Epithelial cell of proximal tubule (primary cell): Measurements from ENCODE around the gene NUP210. TPM values are rescaled to one million over a fixed set of nuclear protein-coding genes. Genes with fewer than 3 reads are reported as not detected.

Experiments
- DNase-seq: peaks from one replicate; pipeline ENCODE4 v3.0.0-alpha.2; 2011; ENCODE audit warnings: low read depth
- H3K4me3 ChIP-seq: 2 replicates; pipeline ENCODE4 v1.5.1; 2011; ENCODE audit warnings: low read depth, mild to moderate bottlenecking, low read length
- total RNA-seq: library from RNA; depleted of rRNA; stranded (reverse); fragments of >200 nt; gene quantifications from 2 replicates; pipeline ENCODE4 v1.2.3, GENCODE V29; 2015
- TF ChIP-seq, protein P1 (sequence below): conservative IDR thresholded peaks from 2 replicates; pipeline ENCODE4 v1.5.1; 2012; ENCODE audit warnings: low read depth, mild to moderate bottlenecking, low read length

Gene NUP210
- total RNA-seq, 1 donor from 2014 or later, result 40.1 TPM

DNA sequence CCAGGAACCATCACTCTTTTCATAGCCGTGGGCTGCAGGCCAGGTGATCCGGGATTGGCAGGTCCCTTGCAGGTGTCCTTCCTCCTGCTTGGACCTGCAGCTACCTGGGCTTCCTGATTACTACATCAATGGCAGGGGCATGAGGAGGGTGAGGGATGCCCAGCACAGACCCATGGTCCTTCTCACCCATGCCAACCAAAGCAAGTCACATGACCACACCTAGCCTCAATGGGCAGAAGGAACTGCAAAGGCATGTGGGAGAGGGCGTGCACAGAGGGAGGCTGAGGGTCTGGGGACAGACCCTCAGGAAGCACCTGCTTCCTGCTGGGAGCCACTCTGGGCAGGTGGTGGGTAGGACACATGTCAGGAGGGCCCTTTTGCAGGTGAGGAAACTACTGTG, 105.2 kb downstream of the NUP210 start:
- no peak for DNase-seq

DNA sequence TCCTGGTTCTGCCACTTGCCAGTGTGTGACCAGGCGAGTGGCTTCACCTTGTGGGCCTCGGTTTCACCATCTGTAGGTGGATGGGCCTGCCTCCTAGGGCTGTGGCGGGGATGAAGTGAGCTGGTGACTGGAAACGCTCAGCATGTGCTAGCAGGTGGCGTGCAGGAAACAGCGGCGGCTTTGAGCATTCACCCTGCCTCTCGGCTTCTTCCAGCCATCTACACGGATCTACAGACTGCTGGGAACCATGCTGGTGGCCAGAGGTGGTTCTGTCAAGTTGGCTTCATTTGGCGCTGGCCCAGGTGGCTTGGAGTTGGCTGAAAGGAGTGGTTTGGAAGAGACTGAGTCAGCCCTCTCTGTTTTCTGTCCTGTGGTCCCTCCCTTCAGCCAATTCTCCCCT, 106.3 kb downstream of the NUP210 start:
- TF ChIP-seq, protein P1, sequence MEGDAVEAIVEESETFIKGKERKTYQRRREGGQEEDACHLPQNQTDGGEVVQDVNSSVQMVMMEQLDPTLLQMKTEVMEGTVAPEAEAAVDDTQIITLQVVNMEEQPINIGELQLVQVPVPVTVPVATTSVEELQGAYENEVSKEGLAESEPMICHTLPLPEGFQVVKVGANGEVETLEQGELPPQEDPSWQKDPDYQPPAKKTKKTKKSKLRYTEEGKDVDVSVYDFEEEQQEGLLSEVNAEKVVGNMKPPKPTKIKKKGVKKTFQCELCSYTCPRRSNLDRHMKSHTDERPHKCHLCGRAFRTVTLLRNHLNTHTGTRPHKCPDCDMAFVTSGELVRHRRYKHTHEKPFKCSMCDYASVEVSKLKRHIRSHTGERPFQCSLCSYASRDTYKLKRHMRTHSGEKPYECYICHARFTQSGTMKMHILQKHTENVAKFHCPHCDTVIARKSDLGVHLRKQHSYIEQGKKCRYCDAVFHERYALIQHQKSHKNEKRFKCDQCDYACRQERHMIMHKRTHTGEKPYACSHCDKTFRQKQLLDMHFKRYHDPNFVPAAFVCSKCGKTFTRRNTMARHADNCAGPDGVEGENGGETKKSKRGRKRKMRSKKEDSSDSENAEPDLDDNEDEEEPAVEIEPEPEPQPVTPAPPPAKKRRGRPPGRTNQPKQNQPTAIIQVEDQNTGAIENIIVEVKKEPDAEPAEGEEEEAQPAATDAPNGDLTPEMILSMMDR, result no peak
- no peak for DNase-seq
- no peak overlapping the region for H3K4me3 ChIP-seq

More for the DNA sequence above, 105.2 kb downstream of the NUP210 start:
- TF ChIP-seq, protein P1, result no peak
- no peak overlapping the region for H3K4me3 ChIP-seq

DNA sequence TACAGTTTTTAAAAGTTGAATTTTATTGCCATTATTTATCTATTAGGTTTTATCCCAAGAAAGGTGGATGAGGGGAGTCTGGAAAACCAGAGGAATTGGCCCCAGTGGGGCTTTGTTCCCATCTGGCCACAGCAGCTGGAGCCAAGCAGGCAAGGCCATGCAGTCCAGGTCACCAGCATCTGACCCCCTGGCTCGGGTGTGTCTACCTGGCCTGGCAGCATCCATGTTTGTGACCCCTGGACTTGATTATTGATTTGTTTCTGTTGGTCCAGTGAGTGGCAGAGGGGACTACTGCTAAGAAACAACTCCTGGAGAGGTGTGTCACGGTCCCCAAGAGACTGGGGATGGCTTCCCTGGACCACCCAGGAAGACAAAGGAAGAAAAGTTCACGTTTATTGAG, 111.1 kb downstream of the NUP210 start:
- TF ChIP-seq, protein P1, result no peak
- no peak for DNase-seq
- H3K4me3 ChIP-seq, result no peak overlapping the region

DNA sequence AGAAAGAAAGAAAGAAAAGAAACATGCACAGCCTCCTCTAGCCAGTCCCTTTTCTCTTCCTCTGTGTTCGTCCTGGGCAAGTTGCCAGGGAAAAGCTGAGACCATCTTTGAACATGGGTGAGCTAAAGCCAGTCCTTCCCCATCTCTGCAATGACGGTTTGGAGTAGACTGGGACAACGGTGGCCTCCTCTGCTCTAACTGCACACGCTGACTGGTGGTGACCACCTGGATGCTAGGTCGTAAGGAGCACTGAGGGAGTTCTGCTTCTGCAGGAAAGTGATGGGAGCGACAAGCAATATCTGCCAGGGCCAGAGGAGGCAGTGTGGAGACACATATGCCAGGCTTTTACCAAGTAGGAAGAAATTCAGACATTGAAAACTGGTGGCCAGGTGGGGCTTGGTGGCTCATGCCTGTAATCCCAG, 111.7 kb downstream of the NUP210 start:
- TF ChIP-seq, protein P1, result peak; percentile 71
- DNase-seq, result no peak

DNA sequence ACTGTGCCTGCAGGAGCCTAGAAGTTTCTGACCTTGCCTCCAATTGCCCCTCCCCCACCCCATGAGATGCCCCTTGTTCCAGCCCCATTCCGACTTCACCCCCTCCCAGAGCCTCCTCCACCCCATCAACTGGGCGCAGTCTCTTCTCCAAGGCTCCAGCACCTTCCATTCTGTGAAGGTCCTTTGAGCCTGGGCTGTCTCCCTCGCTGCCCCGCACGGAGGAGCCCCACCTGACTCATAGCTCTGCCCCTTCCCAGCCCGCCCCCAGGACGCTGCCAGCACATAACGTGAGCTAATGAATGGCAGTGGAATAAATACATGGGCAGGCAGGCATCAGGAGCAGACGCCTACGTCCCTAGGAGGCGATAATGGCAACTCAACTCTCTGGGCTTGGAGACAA, 113.1 kb downstream of the NUP210 start:
- TF ChIP-seq, protein P1, result no peak
- no peak overlapping the region for H3K4me3 ChIP-seq
- no peak for DNase-seq

More for the DNA sequence above, 111.7 kb downstream of the NUP210 start:
- H3K4me3 ChIP-seq, result no peak overlapping the region

DNA sequence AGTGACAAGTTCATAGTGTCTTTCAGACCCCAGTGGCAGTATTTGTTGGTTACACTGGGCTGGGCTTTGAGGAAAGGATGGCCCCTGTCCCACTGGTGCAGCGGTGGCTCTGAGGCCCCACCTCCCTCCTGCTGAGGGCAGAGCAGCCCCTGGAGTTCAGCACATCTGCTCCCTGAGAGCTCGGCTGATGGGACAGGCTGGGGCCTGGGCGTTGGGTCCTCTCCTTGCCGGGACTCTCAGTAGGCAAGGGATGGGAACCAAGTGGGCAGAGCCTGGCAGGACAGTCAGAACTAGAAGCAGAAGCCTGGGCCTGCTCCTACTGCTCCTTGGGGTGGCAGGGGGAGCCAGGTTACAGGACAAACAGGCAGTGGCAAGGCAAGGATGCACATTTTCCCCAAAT, 114.5 kb downstream of the NUP210 start:
- TF ChIP-seq, protein P1, result no peak
- no peak overlapping the region for H3K4me3 ChIP-seq
- no peak for DNase-seq

DNA sequence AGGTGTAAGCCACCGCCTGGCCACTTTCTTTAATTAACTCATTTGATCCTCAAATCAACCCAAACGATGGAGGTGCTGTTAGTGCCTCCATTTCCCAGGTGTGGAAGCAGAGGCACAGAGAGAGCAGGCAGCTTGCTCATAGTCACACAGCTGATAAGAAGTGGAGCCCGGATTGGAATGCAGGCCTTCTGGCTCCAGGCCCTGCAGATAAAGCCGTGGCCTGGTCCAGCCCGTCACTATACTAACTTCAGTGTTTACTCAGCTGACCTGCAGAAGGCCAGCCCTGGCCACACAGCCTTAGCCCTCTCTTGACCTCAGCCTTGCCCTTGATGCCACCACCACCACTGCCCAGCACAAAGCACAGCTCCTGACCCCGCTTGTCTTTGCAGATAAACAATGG, 116.7 kb downstream of the NUP210 start:
- TF ChIP-seq, protein P1, result no peak
- no peak overlapping the region for H3K4me3 ChIP-seq
- no peak for DNase-seq
